ENCODE results near the gene RUBCN. TPM values are rescaled to one million over a fixed set of nuclear protein-coding genes. Genes with fewer than 3 reads are reported as not detected.
"Not testable (repeated sequence)": the region's sequence is repeated elsewhere in the genome, so short reads cannot be mapped to it uniquely, and the experiment has no call there.

RUBCN gene
- polyA plus RNA-seq, 10 donors, result 6.6 to 13.8 (median 8.5) TPM

DNA sequence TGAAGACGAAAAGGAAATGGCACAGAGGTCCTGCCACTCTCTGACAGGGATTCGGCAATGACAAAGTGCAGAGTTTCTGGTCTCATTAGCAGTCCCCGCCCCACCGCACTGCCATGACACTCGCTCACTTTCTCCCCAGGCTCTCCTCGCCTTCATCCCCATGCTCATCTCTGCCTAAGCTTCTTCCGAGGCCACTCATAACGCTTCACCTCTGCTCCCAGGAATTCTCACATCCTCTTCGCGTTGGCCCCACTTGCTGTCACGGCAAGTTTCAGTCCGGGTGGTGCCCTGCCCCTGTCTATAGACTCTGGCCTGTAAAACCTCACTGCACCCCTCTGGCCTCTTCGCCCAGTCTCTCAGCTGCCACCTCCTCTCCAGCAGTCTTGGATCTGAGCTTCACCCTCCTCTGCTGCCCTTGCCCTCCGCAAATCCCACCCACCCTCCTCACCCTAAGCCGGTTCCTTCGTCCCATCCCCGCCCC lies 654 bp downstream of the RUBCN start:
- DNase-seq, result no peak

DNA sequence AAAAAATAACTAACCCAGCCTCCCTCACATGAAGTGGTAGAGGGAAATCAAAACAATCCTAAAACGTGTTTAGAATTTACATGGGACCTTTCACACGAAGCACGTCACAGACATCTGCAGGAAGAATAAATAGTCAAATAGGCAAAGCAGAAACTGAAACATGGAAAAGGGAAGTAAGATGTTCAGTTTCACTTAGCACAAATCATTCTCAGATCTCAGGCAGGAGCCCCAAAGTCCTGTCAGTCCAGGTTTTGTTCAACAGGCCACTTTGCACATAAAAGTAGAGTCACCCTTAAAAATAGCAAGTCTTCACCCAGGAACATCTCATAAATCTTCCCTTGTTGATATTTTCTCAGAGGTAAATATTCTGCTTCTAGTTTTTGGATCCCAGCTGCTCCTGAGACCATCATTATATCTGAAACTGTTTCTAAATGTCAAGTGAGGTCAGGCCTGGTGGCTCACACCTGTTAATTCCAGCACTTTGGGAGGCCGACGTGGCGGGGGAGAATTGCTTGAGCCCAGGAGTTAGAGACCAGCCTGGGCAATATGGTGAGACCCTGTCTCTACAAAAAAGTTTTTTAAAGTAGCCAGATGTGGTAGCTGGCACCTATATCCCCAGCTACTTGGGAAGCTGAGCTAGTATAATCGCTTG lies 1.9 kb downstream of the RUBCN start:
- no peak for DNase-seq

DNA sequence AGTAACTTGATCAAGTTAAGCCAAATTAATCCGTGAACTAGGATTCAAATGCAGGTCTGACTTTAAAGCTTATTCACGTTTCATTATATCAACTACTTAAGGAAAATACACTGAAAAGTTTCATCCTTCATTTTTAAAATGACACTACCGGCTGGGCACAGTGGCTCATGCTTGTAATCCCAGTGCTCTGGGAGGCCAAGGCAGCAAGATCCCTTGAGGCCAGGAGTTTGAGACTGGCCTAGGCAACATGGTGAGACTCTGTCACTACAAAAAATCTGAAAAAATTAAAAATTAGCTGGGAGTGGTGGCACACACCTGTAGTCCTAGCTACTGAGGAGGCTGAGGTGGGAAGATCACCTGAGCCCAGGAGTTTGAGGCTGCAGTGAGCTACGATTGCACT lies 3.7 kb downstream of the RUBCN start:
- no peak for DNase-seq

DNA sequence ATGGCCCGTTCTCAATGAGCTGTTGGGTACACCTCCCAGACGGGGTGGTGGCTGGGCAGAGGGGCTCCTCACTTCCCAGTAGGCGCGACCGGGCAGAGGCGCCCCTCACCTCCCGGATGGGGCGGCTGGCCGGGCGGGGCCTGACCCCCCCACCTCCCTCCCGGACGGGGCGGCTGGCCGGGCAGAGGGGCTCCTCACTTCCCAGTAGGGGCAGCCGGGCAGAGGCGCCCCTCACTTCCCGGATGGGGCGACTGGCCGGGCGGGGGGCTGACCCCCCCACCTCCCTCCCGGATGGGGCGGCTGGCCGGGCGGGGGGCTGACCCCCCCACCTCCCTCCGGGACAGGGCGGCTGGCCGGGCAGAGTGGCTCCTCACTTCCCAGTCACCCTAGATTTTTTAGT lies 5.2 kb downstream of the RUBCN start:
- DNase-seq, result not testable (repeated sequence)

DNA sequence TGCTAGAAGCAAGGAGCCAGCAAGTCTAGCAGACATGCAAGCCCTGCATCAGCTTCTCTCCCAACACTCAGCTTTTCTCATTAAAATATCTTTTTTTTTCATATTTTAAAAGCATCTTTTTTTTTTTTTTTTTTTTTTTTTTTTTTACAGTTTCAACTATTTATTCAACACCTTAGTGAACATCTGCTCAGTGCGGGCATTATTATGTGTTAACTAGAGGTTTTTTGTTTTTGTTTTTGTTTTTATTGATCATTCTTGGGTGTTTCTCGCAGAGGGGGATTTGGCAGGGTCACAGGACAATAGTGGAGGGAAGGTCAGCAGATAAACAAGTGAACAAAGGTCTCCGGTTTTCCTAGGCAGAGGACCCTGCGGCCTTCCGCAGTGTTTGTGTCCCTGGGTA lies 5.9 kb downstream of the RUBCN start:
- not testable (repeated sequence) for DNase-seq

DNA sequence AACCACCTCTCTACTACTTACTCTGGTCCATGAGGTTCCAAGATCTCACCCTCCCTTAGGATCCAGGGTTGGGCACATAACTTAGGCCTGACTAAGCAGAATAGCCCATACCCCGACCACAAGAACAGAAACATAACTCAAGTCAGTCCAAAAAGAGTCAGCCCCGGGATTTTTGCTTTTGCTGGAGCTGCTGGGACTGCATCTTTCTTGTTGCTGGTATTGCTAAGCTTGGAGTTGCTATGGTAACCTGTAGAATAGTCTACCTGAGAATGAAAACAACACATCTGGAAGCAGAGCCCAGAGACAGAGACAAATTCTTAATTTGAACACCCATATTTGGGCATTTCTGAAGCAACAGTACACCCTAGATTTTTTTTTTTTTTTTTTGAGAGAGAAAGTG lies 6.5 kb downstream of the RUBCN start:
- DNase-seq, result no peak

DNA sequence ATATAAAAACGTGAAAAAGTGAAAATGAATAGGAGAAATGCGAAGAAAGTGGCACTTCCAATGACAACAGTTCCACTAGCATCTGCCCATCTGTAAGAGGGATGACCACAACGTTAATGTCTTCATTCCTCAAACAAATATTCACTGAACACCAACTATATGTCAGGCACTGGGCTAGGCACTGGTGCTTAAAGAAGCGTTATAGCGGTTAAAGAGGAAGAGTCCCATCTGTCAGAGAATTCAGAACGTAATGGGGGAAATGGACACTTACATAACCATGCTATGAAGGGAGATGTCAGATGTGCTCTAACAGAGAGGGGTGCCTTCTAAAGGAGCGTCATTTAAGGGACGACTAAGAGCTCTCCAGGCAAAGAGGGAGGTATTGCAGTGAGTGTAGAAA lies 8.2 kb downstream of the RUBCN start:
- DNase-seq, result no peak

DNA sequence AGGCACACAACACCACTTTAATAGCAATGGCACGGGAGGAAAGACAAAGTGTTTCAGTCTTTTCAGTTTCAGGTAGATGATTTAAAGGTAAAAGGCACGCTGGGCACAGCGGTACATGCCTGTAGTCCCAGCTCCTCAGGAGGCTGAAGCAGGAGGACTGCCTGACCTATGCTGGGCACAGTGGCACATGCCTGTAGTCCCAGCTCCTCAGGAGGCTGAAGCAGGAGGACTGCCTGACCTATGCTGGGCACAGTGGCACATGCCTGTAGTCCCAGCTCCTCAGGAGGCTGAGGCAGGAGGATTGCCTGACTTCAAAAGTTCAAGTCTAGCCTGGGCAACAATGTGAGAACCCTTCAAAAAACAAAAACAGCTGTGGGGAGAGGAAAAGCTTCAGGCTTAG lies 8.8 kb downstream of the RUBCN start:
- DNase-seq, result not testable (repeated sequence)

DNA sequence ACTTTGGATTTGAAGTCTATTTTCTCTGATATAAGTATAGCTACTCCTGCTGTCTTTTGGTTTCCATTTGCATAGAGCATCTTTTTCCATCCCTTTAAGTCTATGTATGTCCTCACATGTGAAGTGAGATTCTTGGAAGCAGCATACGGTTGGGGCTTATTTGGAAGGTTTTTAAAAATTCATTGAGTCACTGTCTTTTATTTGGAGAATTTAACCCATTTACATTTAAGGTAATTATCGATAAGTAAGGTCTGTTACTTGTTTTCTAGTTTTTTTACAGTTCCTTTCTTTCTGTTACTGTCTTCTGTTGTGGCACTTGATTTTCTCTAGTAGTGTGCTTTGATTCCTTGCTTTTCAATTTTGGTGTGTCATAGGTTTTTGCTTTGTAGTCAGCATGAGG lies 14.0 kb downstream of the RUBCN start:
- no peak for DNase-seq

DNA sequence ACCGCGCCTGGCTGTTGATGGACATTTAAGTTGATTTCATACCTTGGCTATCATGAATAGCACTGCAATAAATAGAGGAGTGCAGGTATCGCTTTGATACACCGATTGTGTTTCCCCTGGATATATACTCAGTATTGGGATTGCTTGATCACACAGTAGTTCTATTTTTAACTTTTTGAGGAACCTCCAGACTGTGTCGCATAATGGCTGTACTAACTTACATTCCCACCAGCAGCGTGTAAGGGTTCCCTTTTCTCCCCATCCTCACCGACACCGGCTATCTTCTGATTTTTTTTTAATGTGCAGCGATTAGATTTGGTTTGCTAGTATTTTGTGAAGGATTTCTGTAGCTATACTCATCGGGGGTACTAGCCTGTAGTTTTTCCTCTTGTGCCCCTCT lies 16.0 kb downstream of the RUBCN start:
- DNase-seq, result no peak

DNA sequence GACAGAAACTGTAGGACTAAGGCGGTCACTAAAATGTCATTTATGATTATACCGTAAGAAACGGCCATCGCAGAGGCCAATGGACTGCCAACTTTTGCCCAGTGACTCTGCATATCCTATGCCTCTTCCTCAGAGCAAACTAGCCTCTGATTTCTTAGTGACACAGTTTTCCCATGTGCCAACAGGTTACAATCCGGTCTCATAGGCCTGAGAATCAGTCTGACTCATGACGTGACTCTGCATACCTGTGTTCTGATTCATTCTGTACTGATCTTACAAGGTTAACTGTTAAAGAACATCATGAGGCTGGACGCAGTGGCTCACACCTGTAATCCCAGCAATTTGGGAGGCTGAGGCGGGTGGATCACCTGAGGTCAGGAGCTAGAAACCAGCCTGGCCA lies 17.8 kb downstream of the RUBCN start:
- peak in 1 of 3 donors; percentile 40 for DNase-seq

DNA sequence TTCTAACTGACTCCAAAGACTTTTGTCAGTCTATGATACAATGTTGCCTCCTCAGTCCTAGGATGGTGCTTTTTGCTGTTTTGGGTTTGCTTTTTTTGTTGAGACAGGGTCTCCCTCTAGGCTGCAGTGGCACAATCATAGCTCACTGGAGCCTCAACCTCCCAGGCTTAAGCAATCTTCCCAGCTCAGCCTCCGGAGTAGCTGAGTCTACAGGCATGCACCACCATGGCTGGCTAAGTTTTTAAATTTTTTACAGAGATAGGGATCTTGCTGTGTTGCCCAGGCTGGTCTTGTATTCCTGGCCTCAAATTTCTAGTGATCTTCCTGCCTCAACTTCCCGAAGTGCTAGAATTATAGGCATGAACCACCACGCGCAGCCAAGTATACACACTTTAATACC lies 22.5 kb downstream of the RUBCN start:
- no peak for DNase-seq

DNA sequence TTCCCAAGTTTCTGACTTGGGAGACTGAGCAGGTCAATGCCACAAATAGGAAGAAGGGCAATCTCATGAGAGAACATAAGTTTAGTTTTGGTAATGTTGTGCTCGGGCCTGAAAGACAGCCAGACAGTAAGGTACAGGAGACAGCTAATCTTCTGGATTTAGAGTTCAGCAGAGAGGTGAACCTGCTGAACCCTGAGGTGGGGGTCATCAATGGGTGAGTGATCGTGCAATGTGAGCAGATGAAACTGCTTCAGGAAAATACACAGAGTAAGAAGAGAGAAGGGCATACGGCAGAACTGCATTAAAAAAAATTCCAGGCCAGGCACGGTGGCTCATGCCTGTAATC lies 23.3 kb downstream of the RUBCN start:
- no peak for DNase-seq

DNA sequence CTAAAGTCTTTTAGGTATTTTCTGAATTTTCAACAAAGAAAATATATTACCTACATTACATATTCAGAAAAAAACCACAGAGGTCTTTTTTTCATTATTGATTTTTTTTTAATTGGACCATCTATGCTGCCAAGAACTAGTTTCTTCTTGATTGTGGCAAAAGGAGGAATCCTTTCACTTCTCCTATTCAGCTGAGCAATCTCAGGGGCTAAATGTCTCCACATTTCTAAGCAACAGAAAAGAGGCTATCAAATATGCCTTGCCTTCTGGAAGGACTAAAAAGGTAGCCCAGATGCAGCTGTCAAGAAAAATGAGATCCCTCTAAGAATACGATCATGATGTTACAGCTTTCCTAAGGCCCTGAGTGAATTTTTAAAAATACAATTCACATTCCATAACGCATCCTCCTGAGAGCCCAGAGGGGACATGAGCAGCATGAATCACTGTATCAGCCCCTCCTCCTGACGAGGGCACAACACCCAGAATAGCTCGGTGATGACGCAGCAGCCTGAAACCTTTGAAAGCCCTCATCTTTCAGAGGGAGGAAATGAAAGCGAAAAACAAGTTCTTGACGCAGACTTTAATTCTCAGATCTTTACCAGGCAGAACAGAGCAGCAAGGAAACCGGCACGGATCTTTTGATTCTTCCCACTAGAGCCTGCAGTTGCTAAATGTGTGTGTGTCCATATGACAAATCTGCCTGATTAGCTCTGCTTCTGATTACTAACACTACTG lies 24.6 kb downstream of the RUBCN start:
- DNase-seq, result peak; percentile 81 to 94 (median 88)

DNA sequence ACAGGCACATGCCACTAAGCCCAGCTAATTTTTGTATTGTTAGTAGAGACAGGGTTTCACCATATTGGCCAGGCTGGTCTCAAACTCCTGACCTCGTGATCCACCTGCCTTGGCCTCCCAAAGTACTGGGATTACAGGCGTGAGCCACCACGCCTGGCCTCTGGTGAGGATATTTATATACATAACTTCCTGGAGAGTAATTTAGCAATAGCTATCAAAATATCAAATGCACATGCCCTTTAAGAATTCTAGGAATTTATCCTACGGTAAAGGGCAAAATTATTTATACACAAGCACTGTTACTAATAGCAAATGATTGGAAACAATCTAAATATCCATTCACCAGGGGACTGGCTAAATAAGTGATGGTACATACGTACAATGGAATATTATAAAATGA lies 25.7 kb downstream of the RUBCN start:
- not testable (repeated sequence) for DNase-seq

DNA sequence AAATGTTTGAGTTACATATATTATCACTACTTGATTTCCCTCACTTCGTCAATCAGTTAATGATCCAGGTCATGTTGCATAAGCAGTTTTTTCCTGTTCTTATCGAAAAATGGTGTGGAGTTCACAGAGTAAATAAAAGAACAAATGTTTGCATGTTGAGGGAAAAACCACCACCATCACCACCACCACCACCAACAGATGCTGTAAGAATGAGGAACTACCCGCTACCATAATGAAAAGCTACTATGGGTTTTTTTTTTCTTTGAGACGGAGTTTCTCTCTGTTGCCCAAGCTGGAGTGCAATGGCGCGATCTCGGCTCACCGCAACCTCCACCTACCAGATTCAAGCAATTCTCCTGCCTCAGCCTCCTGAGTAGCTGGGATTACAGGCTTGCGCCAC lies 27.6 kb downstream of the RUBCN start:
- DNase-seq, result no peak

DNA sequence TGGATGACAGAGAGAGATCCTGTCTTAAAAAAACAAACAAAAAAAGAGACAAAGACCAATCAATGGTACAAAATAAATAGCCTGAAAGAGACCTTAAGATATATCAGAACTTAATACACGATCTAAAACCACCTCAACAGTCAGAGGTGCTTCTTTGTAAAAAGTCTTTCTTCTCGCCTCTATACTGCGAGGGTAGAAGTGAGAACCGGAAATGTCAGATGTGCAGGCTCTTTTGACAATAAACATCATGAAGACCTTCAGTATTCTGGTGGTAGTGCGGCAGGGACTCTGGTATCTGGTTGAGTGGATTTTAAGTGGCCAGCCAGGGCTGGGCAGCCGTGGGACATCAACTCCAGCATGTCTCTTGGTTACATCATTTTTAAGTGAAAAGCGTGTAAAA lies 30.0 kb downstream of the RUBCN start:
- DNase-seq, result no peak

DNA sequence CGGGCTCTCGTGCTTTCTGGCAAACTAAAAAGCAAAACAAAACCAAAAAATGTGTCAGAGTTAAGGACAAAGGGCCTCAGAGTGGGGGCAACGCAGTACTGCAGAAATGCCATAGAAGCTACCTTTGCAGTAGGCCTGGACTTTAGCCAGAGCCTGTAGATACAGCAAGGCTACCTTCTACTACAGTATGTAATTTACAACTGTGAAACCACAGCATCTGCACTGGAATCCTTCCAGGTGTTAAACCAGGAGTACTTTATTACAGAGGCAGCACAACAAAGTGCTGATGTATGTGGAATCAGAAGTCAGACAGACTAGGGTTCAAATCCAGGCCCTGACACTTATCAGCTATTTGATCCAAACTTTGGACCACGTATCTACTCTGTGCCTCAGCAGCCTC lies 34.9 kb downstream of the RUBCN start:
- no peak for DNase-seq

DNA sequence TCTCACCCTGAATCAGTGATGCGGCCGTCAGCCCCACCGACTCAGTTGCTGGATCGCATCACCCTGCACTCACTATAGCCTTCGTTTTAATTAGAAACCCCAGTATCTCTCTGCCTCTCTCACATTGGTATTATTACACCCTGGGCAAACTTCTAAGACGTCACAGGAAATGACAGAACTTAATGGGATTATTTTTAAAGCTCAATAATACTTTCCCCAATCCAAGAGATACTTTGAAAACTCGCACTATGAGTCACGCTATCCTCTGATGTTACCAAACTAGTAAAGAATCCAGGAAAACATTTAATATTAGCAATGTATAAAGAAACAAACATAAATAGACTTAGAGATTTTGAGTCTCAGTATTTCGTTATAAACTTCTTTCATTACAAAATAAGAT lies 36.6 kb downstream of the RUBCN start:
- DNase-seq, result no peak

DNA sequence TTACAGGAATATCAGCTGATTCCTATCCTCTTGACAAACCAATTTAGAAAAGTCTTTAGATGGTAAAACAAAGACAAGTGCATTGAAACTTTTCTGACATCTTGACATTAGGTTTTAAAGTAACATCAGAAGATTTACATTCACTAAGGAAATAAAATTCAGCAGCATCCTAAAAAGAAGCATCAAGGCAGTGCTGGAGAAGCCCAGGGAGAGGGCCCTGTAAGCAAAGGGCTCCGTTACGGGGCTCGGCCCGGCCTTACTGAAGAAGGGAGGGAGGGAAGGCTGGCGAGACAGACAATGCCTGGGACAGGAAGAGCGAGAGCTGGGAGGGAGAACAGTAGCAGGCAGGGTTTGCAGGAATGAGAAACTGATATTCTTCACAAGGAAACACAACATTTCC lies 39.3 kb downstream of the RUBCN start:
- DNase-seq, result no peak

DNA sequence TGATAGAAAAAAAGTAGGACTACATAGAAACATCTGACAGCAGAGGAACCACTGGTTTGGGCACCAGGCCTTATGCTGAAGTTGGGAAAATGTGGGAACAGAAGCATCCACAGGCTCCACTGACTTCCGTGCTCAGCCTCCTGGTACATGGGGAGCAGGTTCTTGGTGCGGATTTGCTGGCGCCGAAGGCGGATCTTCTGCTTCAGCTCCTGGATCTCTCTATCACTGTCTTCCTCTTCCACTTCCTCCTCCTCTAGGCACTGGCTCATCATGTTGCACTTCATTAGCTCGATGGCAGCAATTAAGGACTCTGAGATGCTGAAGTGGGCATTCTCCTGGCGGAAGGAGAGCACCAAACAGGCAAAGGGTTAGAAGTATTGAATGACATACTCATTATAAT lies 42.5 kb downstream of the RUBCN start:
- DNase-seq, result no peak

DNA sequence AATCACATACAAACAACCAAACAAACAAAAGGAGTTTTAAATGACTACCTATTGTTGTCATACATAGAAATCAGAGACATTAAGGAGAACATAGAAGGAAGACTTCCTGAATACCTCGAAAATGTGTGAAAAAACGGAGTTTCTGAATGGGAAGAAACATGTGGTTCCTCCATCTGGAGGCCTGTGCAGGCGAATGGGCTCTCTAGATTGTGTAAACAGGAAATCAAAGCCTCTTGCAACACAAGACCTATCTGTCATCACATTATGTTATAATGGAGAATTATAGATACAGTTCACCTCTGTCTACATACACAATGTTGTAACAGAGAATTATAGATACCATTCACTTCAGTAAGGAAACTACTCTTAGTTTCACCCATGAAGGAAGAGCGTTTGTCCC lies 44.1 kb downstream of the RUBCN start:
- no peak for DNase-seq

DNA sequence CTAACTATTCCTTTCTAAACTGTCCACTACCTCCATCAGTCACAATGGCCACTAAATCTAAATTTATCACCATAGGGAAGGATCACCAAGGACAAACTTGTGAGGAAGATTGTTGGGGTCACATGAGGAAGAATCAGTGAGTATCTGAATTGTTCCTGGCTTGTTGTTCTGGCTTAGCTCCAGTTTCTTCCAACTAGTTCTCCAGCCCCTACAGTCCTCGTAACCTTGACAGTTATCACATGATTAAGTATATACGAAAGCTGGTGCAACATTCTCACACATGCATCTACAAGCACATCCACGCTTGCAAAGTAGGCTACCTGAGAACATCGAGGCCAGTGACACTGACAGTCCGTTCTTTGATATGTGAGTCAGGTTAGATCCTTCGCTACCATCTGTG lies 46.0 kb downstream of the RUBCN start:
- DNase-seq, result no peak

DNA sequence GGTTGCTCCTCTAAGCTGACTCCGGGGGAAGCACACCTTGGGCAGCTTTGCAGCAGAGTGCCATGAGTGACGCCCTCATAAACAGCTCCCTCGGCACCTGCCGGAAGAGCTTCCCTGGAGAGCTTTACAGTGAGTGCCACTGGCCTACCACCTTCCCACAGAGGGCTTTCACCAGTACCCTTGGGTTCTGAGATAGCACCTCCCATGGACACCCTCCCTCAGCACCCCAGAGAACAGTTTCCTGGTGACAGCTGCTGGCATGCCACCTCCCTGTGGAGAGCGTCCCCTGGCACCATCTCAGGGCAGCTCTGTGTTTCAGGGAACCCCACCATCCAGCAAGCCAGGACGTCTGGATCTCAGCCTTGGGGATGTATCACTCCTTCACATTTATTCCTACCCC lies 49.1 kb downstream of the RUBCN start:
- DNase-seq, result no peak

Measured in muscle of back (tissue), 11 donors.